ENCODE measurements around the gene LANCL3. TPM values are rescaled to one million over a fixed set of nuclear protein-coding genes. Genes with fewer than 3 reads are reported as not detected.

LANCL3 gene
- polyA plus RNA-seq, 2 of the 4 experiments (the other 2 are of a cell fraction), result not detected

DNA sequence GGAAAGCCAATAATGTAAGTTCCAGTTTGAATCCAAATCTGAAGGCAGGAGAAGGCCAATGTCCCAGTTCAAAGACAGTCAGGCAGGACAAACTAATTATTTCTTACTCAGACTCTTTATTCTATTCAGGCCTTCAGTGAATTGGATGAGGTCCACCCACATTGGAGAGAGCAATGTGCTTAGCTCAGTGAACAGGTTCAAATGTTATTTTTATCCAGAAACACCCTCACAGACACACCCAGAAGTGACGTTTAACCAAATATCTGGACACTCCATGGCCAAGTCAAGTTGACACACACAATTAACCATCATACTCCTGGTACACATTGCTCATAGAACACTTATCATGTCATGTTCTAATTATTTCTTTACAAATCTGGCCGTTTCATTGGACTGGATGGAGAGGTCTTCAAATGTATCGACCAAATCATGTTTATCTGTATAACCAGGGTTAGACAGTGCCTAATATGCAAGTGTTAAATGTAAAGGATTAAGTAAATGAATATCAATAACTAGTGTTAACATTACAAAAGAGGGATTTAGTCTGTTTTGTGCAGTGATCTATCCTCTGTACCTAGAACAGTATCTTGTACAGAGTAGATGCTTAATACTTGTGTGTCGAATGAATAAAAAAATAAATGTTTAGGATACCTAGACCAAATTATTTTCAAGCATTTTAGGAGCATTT lies 87.0 kb downstream of the LANCL3 start (continued):
- no peak for TF ChIP-seq ZNF302 (CRISPR knock-in tag; IDR thresholded peaks at IDR 0.05)

DNA sequence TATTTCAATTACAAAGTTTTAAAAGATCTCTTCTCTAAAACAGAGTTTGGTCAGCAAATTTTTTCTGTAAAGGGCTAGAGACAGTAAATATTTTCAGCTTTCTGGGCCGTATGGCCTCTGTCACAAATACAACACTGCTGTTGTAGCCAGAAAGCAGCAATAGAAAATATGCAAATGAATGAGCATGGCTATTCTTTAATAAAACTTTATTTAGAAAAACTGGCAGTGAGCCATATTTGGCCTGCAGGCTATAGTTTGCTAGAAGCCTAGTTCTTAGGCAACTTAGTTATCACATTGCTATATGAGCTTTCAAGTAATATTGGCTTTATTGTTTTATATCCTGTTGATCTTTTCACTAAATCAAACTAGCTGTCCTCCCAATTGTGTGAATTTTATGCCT lies 87.6 kb downstream of the LANCL3 start:
- H3K9me3 ChIP-seq, result no peaks in the 10 kb centered on the region
- ATAC-seq (no peak), DNase-seq (ENCODE audit: low read depth in 1 of 2, low spot score in 1 of 2) (no peak), FAIRE-seq (no peak)
- ChIA-PET POLR2A (no interaction called here), CTCF (no interaction called here)
- H3K4me2 ChIP-seq, result no peak overlapping the region
- WGBS (ENCODE audit: missing lambda C conversion rate), result 80% methylated on average over 1 of the region's 1 CpG
- TF ChIP-seq RNF2 (IDR thresholded peaks at IDR 0.05; ENCODE audit: borderline replicate concordance, low read depth), result no peak
- no peak for TF ChIP-seq PHF8 (IDR thresholded peaks at IDR 0.05; ENCODE audit: borderline replicate concordance, low read depth)
- TF ChIP-seq RAD21 (conservative IDR thresholded peaks at IDR 0.05 in 1 of 2, IDR thresholded peaks at IDR 0.05 in 1 of 2), result no peak
- no peak for TF ChIP-seq CHD2 (IDR thresholded peaks at IDR 0.05; ENCODE audit: low read length, partially characterized antibody)
- no peak for TF ChIP-seq POLR2AphosphoS2 (conservative IDR thresholded peaks at IDR 0.05; ENCODE audit: low read length)
- no peak for TF ChIP-seq CBX2 (IDR thresholded peaks at IDR 0.05; ENCODE audit: borderline replicate concordance, low read depth)
- TF ChIP-seq KDM5A (IDR thresholded peaks at IDR 0.05), result no peak
- no peak for TF ChIP-seq CHD4 (IDR thresholded peaks at IDR 0.05; ENCODE audit: borderline replicate concordance)
- no peak for TF ChIP-seq ELK1 (IDR thresholded peaks at IDR 0.05; ENCODE audit: low read depth, low read length)
- TF ChIP-seq ESRRA (IDR thresholded peaks at IDR 0.05; ENCODE audit: borderline replicate concordance, low read length), result no peak
- TF ChIP-seq EP300 (IDR thresholded peaks at IDR 0.05), result no peak
- TF ChIP-seq MYC (IDR thresholded peaks at IDR 0.05; ENCODE audit: borderline replicate concordance, low read length), result no peak
- no peak overlapping the region for H3K27ac ChIP-seq
- no peak overlapping the region for H3K4me3 ChIP-seq
- H3K4me1 ChIP-seq, result no peaks in the 10 kb centered on the region

- no peaks in the 10 kb centered on the region for H3K4me1 ChIP-seq
- FAIRE-seq (no peak), DNase-seq (ENCODE audit: low read depth in 1 of 2, low spot score in 1 of 2) (no peak), ATAC-seq (no peak)
- H3K4me2 ChIP-seq, result no peak overlapping the region
- 41% methylated on average over 4 of the region's 4 CpGs for WGBS (ENCODE audit: missing lambda C conversion rate)
- H3K9me3 ChIP-seq, result no peaks in the 10 kb centered on the region
- ChIA-PET CTCF (no interaction called here), POLR2A (no interaction called here)
- no peak overlapping the region for H3K27ac ChIP-seq
- TF ChIP-seq HOXB13 (CRISPR knock-in tag; IDR thresholded peaks at IDR 0.05; ENCODE audit: low read depth) (no peak), ZC3H11A (IDR thresholded peaks at IDR 0.05) (no peak), RARB (CRISPR knock-in tag; IDR thresholded peaks at IDR 0.05) (no peak), HOXA7 (CRISPR knock-in tag; IDR thresholded peaks at IDR 0.05) (no peak), MAFK (IDR thresholded peaks at IDR 0.05; ENCODE audit: partially characterized antibody) (no peak), POLR2A (IDR thresholded peaks at IDR 0.05; ENCODE audit: low read length) (no peak), CBX2 (IDR thresholded peaks at IDR 0.05; ENCODE audit: borderline replicate concordance, low read depth) (no peak), MYC (IDR thresholded peaks at IDR 0.05; ENCODE audit: borderline replicate concordance, low read length) (no peak)
- no peak overlapping the region for H3K4me3 ChIP-seq
Measured at GRCh38 chrX:37662181-37662580, 90.7 kb downstream of the LANCL3 start.

DNA sequence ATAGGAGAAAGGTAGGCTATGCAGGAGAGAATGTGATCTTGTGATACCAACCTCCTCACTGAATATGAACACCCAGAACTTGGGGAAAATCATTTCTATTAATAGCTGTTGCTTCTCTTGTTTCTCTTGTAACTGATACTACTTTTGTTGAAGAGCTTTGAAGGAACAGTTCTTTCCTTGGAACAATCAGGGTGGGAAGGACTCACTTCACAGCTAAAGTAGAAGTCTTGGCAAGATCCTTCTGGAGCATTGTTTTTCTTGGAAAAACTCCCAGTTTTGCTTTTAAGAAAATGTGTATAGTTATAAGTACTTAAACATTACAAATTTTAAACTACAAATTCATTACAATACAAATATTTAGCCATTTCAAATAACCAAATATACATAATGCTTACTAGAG lies 95.1 kb downstream of the LANCL3 start:
- Histone ChIP-seq H3K4me1 (no peaks in the 10 kb centered on the region), H3K9me3 (no peaks in the 10 kb centered on the region), H3K4me2 (no peak overlapping the region), H3K27ac (no peak overlapping the region), H3K4me3 (no peak overlapping the region)
- no peak for FAIRE-seq
- DNase-seq (ENCODE audit: low read depth in 1 of 2, low spot score in 1 of 2), result no peak
- no peak for ATAC-seq
- POLR2A ChIA-PET, result no interaction called here
- CTCF ChIA-PET, result no interaction called here
- TF ChIP-seq, protein P1, sequence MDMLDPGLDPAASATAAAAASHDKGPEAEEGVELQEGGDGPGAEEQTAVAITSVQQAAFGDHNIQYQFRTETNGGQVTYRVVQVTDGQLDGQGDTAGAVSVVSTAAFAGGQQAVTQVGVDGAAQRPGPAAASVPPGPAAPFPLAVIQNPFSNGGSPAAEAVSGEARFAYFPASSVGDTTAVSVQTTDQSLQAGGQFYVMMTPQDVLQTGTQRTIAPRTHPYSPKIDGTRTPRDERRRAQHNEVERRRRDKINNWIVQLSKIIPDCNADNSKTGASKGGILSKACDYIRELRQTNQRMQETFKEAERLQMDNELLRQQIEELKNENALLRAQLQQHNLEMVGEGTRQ (IDR thresholded peaks at IDR 0.05), result no peak
- no peak for TF ChIP-seq TFCP2L1 (CRISPR knock-in tag; IDR thresholded peaks at IDR 0.05)
- TF ChIP-seq NPAS2 (CRISPR knock-in tag; IDR thresholded peaks at IDR 0.05; ENCODE audit: borderline replicate concordance), result no peak
- no peak for TF ChIP-seq BCL3 (IDR thresholded peaks at IDR 0.05)
- TF ChIP-seq ZC3H11A (IDR thresholded peaks at IDR 0.05), result no peak
- no peak for TF ChIP-seq GATA3 (IDR thresholded peaks at IDR 0.05; ENCODE audit: borderline replicate concordance)
- no peak for TF ChIP-seq ZNF302 (CRISPR knock-in tag; IDR thresholded peaks at IDR 0.05)
- TF ChIP-seq, protein P2, sequence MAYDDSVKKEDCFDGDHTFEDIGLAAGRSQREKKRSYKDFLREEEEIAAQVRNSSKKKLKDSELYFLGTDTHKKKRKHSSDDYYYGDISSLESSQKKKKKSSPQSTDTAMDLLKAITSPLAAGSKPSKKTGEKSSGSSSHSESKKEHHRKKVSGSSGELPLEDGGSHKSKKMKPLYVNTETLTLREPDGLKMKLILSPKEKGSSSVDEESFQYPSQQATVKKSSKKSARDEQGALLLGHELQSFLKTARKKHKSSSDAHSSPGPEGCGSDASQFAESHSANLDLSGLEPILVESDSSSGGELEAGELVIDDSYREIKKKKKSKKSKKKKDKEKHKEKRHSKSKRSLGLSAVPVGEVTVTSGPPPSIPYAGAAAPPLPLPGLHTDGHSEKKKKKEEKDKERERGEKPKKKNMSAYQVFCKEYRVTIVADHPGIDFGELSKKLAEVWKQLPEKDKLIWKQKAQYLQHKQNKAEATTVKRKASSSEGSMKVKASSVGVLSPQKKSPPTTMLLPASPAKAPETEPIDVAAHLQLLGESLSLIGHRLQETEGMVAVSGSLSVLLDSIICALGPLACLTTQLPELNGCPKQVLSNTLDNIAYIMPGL (CRISPR knock-in tag; IDR thresholded peaks at IDR 0.05; ENCODE audit: borderline replicate concordance), result no peak
- TF ChIP-seq ESRRA (IDR thresholded peaks at IDR 0.05; ENCODE audit: borderline replicate concordance, low read length), result no peak
- TF ChIP-seq, protein P3, sequence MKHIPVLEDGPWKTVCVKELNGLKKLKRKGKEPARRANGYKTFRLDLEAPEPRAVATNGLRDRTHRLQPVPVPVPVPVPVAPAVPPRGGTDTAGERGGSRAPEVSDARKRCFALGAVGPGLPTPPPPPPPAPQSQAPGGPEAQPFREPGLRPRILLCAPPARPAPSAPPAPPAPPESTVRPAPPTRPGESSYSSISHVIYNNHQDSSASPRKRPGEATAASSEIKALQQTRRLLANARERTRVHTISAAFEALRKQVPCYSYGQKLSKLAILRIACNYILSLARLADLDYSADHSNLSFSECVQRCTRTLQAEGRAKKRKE (CRISPR knock-in tag; IDR thresholded peaks at IDR 0.05; ENCODE audit: low read depth), result no peak
- TF ChIP-seq RNF2 (IDR thresholded peaks at IDR 0.05; ENCODE audit: borderline replicate concordance, low read depth), result no peak
- no peak for TF ChIP-seq BHLHE40 (IDR thresholded peaks at IDR 0.05; ENCODE audit: low read depth, low read length)
